Fibroblast of mammary gland (primary cell): ENCODE measurements around the gene CD180.

Experiments used
- DNase-seq: peaks from one replicate; pipeline ENCODE4 v3.0.0-alpha.2; 2010; ENCODE audit warnings: low read depth
- H3K4me3 ChIP-seq: 2 replicates; pipeline ENCODE4 v1.5.1; 2011; ENCODE audit warnings: low read depth, mild to moderate bottlenecking, low read length, moderate library complexity; ENCODE audit not compliant: control insufficient read depth
- CTCF ChIP-seq: conservative IDR thresholded peaks from 2 replicates; pipeline ENCODE4 v1.5.1; 2011; ENCODE audit warnings: low read depth, low read length, inconsistent platforms; ENCODE audit not compliant: control insufficient read depth, insufficient read depth

The CD180 gene

GRCh38 chr5:67142816-67143215, 53.8 kb downstream of the CD180 start:
- no peak for TF ChIP-seq CTCF
- H3K4me3 ChIP-seq = no peak overlapping the region
- no peak for DNase-seq

GRCh38 chr5:67141644-67142043, 55.0 kb downstream of the CD180 start:
- TF ChIP-seq CTCF = no peak
- no peak overlapping the region for H3K4me3 ChIP-seq
- DNase-seq = no peak

- H3K4me3 ChIP-seq = no peak overlapping the region
- no peak for DNase-seq
These were observed 56.2 kb downstream of the CD180 start for GRCh38 chr5:67140413-67140812.

GRCh38 chr5:67139030-67139429, 57.6 kb downstream of the CD180 start:
- no peak for TF ChIP-seq CTCF
- DNase-seq = no peak
- no peak overlapping the region for H3K4me3 ChIP-seq

More at GRCh38 chr5:67140413-67140812, 56.2 kb downstream of the CD180 start:
- TF ChIP-seq CTCF = no peak

- DNase-seq = no peak
- TF ChIP-seq CTCF = no peak
- no peak overlapping the region for H3K4me3 ChIP-seq
These were observed 61.1 kb downstream of the CD180 start for GRCh38 chr5:67135381-67135984.

- H3K4me3 ChIP-seq = no peak overlapping the region
- no peak for DNase-seq
- TF ChIP-seq CTCF = no peak
These were observed 62.8 kb downstream of the CD180 start for GRCh38 chr5:67133776-67134175.

GRCh38 chr5:67133217-67133616, 63.4 kb downstream of the CD180 start:
- no peak overlapping the region for H3K4me3 ChIP-seq
- TF ChIP-seq CTCF = no peak
- no peak for DNase-seq
